ENCODE results near the gene LSM2.
"Not testable (repeated sequence)": the region's sequence is repeated elsewhere in the genome, so short reads cannot be mapped to it uniquely, and the experiment has no call there.

LSM2 gene

DNA sequence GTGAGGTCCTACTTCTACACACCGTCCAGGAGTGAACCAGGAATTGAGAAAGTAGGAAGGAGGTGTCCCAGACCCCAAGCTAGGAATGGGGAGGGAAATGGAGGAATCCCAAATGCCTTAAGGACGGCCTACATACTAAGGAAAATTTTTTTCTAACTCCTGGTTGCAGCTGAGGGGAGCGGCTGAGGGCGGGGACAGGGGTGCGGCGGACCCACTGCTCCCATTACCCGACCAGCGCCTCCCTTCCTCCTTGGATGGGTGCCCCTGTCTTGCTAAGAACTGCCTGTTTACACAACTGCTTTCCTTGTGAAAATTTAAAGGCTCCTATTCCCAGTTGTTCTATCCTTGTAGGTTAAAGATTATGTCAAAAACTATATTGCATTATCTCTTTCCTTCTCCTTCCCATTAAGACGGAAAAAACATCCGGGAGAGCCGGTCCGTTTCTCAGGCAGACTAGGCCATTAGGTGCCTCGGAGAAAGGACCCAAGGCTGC lies 20.1 kb upstream of the LSM2 start:
- DNase-seq = no peak

DNA sequence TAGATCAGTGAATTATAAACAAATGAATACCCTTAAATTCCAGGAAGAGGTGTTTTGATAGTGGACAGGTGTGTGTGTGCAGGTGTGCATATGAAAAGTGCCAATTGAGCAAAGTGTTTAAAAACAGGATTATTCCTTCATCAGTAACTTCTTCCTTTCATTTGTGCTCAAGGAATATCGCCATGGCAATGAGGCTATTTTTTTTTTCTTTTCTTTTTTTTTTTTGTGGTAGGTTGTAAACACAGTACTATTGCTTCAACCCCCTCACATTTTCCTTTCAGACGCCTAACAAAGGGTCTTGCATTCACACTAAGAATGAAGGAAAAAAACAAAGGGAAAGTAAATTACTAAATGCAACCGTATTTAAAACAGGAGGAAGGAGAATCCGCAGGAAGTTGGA lies 18.8 kb upstream of the LSM2 start:
- DNase-seq = no peak

DNA sequence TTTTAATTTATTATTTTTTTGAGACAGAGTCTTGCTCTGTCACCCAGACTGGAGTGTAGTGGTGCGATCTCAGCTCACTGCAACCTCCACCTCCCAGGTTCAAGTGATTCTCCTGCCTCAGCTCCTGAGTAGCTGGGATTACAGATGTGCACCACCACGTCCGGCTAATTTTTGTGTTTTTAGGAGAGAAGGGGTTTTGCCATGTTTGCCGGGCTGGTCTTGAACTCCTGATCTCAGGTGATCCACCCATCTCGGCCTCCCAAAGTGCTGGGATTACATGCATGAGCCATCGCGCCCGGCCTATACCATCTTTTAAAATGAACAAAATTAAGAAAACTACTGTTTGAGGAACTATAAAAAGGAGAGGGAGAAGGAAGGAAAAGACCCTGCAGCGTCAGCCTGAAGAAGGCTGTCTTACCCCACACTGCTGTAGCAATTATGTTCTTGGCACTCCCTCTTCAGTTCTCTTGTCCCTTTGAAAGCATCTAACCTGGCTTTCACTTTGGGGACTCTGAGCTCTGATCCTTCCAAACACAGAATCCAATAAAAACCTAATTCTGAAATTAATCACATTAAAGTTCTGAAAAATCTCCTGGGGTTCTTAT lies 16.9 kb upstream of the LSM2 start:
- not testable (repeated sequence) for DNase-seq

DNA sequence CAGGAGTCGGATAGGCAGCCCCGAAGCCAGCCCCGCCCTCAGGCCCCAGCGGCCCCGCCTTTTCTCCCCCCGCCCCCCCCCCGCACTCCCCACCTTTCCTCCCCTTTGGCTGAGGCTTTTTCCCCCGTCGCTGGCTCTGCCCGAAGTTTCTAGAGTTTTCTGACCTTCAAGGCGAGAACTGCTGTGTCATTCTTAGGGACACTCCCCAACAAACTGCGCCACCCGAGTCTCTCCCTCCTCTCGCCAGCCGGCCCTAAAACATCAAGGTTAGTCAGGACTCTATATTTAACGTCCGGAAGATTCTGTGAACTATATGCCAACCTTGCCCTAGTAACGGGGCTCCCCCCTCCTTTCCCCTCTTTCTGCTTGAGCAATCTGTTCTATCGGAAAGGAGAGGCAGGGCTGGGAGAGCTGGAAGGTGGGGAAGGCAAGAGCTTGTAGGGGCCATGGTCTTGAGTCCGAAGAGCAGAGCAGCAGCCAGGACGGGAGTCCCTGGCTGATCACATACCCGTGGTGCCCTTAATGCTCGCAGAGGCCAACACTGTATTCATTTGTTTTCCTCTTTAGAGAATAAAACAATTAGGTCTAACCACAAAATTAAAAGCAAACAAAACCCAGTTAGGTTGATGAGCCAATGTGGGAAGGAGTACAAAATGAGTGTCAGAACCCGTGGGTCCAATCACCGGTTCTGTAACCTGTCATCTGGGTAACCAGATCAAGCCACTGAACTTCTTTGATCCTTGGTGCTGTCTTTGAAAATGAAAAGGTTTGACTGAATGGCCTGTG lies 15.5 kb upstream of the LSM2 start:
- no peak for DNase-seq

DNA sequence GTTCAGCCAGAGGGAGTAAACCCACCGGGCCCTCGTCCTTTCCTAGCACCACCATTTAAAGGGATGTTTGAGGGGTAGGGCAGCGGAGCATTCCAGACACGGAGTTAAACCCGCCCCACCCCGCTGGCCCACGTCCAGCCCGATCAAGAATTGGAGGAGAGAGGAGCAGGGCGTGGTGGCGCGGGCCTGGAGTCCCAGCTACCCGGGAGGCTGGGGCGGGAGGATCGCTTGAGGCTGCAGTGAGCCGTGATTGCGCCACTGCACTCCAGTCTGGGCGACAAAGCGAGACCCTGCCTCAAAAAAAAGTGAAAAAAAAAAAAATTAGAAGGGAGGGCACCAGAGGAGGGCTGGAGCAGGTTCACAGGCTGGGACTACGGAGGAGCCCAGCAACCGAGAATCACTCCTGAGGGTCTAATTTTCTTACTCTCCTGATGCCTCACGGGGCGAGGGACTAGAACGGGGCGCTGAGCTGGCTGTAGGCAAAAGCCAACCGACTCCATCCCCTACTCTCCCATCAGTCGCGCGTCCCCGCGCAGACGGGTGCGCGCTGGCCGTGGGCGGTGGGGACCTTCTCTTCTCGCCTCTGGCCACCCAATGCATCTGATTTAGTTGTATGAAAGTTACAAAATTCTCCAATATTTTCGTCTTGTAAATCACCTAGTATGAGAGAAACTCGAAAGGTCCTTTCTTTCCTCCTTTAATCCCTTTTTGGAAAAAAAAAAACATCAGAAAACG lies 14.7 kb upstream of the LSM2 start:
- peak; percentile 31 for DNase-seq

DNA sequence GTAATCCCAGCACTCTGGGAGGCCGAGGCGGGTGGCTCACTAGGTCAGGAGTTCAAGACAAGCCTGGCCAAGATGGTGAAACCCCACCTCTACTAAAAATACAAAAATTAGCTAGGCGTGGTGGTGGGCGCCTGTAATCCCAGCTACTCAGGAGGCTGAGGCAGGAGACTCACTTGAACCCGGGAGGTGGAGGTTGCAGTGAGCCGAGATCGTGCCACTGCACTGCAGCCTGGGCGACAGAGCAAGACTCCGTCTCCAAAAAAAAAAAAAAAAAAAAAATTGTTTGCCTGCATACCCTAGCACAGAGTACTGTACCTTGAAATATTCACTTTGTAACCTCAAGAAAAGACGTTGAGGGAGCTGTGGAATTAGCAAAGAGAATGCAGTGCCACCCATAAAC lies 13.6 kb upstream of the LSM2 start:
- not testable (repeated sequence) for DNase-seq

DNA sequence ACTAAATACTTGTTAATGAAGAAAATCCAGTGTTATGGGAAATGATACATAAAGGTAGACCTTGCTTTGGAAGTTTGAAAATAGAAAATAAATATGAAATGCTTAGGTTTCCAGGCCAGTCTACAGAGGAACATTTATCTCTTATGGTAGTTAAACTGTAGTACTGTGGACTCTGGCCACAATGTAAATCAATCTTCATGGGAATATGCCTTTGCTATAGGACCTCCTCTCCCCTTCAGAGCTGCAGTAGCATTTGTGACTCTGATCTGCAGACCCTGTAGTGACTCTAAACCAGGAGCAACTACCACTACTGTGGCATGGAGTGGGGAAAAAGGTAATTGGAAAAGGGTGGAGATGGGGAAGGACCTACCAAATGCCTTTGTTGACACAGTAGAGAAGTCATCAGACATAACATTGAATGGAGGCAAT lies 13.1 kb upstream of the LSM2 start:
- no peak for DNase-seq

DNA sequence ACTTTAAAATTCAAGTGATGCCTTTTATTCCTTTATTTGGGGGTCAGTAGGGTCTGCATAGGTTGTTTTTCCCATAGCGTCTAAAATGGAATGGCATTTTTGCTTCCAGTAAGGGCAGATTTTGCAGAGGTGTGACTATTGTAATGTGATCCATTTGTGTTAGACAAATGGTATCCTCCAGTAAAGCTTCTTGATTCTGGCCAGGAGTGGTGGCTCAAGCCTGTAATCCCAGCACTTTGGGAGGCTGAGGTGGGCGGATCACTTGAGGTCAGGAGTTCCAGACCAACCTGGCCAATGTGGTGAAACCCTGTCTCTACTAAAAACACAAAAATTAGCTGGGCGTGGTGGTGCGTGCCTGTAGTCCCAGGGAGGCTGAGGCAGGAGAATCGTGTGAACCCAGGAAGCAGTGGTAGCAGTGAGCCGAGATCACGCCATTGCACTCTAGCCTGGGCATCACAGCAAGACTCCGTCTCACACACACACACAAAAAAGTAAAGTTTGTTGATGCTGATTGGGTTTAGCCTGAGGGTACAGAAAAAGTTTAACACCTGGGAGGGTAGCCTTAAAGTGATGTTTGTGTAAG lies 11.3 kb upstream of the LSM2 start:
- not testable (repeated sequence) for DNase-seq

DNA sequence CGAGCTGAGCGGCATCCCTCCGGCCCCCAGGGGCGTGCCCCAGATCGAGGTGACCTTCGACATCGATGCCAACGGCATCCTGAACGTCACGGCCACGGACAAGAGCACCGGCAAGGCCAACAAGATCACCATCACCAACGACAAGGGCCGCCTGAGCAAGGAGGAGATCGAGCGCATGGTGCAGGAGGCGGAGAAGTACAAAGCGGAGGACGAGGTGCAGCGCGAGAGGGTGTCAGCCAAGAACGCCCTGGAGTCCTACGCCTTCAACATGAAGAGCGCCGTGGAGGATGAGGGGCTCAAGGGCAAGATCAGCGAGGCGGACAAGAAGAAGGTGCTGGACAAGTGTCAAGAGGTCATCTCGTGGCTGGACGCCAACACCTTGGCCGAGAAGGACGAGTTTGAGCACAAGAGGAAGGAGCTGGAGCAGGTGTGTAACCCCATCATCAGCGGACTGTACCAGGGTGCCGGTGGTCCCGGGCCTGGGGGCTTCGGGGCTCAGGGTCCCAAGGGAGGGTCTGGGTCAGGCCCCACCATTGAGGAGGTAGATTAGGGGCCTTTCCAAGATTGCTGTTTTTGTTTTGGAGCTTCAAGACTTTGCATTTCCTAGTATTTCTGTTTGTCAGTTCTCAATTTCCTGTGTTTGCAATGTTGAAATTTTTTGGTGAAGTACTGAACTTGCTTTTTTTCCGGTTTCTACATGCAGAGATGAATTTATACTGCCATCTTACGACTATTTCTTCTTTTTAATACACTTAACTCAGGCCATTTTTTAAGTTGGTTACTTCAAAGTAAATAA lies 10.6 kb upstream of the LSM2 start:
- DNase-seq = not testable (repeated sequence)

DNA sequence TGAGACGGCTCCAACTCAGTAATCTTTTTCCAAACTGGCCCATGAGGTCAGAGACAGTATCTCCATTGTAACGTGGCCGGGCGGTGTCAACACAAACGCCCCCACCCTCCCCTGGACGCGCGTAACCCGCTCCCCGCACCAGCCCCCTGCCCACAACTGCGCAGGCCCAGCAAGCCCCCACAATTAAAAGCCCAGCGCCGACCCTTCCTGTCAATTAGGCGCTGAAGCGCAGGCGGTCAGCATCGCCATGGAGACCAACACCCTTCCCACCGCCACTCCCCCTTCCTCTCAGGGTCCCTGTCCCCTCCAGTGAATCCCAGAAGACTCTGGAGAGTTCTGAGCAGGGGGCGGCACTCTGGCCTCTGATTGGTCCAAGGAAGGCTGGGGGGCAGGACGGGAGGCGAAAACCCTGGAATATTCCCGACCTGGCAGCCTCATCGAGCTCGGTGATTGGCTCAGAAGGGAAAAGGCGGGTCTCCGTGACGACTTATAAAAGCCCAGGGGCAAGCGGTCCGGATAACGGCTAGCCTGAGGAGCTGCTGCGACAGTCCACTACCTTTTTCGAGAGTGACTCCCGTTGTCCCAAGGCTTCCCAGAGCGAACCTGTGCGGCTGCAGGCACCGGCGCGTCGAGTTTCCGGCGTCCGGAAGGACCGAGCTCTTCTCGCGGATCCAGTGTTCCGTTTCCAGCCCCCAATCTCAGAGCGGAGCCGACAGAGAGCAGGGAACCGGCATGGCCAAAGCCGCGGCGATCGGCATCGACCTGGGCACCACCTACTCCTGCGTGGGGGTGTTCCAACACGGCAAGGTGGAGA lies 8.5 kb upstream of the LSM2 start, which contains the start of the genes HSPA1A and HSPA1L:
HSPA1A (plus strand) TSS at position 519 of the 814 bp plus-strand sequence; CDS start at position 733, 214 bp downstream.
HSPA1L (minus strand) TSS at position 259 of the 814 bp plus-strand sequence. CDS start 3,311 bp downstream, outside the sequence.
- DNase-seq = peak; percentile 68

DNA sequence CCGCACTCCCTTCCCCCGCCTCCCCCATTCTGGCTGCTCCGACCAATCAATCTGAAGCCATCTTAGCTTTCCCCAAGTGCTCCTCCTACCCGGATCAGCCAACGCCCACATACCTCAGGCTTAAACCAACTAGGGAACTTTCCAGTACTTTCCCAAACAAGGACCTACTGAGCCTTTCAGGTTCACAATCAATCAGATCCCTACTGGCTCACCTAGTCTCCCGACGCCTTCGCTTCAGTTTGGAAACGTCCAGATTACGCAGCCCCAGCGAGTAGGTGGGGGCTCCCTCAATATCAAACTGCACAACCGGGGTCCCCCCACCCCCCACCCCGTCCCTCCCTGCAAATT lies 7.9 kb upstream of the LSM2 start:
- DNase-seq = peak; percentile 78

DNA sequence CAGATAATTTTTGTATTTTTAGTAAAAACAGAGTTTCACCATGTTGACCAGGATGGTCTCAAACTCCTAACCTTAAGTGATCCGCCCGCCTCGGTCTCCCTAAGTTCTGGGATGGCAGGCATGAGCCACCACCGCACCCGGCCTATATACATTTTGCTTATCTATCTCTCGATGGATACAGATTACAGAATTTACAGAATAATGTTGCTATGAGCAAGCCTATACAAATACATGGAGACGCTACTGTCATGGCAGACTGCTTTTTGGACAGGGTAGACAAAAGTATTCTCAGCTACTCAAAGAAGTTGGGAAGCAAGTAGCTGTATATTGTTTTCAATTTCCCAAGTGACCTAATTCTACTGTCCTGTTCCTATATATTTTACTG lies 6.7 kb upstream of the LSM2 start:
- DNase-seq = no peak

DNA sequence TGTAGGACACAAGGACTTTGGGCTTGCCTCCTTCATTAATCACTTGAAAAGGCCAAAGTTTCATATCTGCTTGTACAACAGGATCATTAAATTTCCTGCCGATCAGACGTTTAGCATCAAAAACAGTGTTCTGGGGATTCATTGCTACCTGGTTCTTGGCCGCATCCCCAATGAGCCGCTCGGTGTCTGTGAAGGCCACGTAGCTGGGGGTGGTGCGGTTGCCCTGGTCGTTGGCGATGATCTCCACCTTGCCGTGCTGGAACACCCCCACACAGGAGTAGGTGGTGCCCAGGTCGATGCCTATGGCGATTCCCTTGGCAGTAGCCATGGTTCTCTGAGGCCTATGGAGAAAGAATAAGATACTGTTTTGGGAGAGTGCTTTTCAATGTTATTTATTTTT lies 4.9 kb upstream of the LSM2 start:
- no peak for DNase-seq

DNA sequence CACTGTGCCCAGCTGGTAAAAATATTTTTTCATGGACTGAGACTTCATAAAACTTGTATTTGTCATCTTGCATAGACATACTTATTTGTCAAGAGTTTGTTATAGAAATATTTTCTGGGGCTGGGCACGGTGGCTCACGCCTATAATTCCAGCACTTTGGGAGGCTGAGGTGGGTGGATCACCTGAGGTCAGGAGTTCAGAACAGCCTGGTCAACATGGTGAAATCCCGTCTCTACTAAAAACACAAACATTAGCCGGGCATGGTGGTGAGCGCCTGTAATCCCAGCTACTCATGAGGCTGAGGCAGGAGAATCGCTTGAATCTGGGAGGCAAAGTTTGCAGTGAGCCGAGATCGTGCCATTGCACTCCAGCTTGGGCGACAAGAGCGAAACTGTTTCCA lies 1.8 kb upstream of the LSM2 start:
- DNase-seq = not testable (repeated sequence)

DNA sequence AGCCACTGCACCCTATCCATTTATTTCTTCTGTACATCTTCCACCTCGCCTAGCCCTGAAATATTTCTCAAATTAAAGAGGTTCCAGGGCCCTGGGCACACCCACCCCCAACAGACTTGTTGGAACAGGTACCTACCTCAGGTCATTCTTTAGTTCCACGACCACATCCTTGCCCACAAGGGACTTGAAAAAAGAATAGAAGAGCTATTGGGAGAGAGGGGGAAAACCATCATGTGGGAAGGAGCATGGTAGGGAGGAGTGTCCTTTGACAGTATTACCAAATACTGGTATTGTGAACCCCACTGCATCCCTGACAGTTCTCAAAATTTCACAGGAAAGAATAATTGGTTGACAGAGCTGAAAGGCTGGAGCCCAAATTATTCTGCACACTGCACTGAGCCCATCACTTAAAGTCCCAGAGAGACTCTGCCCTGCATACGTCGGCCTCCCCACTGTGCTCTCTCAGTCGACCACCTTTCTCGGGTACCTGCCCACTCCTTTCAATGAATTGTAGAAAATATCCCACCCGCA lies 762 bp downstream of the LSM2 start:
- DNase-seq = no peak

DNA sequence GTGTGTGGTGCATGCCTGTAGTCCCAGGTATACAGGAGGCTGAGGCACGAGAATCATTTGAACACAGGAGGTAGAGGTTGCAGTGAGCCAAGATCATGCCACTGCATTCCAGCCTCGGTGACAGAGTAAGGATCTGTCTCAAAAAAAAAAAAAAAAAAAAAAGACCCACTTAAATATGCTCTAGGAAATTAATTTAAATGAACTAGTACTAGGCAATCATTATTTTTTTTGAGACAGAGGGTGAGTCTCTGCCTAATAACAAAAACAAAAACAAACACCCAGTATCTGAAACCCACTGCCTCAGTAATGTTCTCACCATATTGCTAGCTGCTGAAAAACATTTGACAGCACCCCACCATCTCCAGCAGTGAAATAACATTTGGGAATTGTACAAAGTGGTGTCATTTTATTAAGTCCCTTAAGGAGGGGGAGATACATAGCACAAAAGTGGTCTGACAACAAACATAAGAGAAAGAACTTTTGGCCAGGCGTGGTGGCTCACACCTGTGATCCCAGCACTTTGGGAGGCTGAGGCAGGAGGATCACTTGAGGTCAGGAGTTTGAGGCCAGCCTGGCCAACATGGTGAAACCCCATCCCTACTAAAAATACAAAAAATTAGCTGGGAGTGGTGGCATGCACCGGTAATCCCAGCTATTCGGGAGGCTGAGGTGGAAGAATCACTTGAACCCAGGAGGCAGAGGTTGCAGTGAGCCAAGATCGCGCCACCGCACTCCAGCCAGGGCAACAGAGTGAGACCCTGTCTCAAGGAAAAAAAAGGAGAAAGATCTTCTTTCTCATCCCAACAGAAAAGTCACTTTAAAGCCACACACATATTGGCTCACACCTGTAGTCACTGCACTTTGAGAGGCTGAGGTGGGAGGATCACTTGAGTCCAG lies 5.5 kb downstream of the LSM2 start:
- not testable (repeated sequence) for DNase-seq

DNA sequence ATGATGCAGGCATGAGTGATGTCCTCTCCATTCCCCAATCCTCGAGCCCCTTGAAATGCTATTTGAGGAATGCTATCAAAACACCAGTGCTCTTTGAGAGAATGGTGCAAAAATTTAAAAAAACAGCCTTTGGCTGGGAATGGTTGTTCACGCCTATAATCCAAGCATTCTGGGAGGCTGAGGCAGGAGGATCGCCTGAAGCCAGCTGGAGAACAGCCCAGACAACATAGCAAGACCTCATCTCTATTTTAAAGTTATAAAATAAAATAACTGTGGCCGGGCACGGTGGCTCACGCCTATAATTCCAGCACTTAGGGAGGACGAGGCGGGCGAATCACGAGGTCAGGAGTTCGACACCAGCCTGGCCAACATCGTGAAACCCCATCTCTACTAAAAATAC lies 7.0 kb downstream of the LSM2 start:
- no peak for DNase-seq

DNA sequence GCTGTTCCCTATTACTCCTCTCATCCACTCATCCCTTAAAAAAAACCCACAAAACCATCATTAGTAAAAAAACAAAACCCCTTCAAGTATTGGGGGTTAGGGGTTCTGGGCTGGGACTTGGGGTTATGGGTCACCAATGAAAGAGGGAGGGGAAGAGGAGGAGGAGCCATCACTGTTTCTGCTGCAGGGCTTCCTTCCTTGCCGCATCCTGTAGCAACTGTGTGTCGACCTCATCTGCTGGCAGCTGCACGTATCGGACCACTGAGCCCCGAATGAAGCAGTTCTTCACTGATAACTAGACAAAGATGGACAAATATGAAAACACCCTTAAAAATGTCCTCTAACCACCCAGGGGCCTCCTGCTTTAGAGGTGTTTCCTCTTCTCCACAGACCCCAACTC lies 9.2 kb downstream of the LSM2 start:
- no peak for DNase-seq

DNA sequence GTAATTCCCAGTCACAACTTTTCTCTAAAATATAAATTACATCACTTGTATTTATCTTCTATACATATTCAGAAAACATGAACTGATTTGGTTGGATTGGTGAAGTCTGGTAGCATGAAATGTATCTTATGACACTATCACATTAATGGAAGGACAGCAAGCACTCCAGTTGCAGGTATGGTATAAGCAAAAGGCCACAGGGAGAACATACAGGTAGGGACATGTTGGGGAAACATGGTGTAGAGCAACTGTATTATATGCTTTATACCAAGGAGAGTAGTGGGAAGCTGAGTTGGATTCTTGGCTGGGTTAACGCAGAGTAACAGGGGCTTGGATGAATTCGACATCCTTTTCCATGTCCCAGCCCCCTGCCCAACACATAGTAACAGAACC lies 9.8 kb downstream of the LSM2 start:
- no peak for DNase-seq

DNA sequence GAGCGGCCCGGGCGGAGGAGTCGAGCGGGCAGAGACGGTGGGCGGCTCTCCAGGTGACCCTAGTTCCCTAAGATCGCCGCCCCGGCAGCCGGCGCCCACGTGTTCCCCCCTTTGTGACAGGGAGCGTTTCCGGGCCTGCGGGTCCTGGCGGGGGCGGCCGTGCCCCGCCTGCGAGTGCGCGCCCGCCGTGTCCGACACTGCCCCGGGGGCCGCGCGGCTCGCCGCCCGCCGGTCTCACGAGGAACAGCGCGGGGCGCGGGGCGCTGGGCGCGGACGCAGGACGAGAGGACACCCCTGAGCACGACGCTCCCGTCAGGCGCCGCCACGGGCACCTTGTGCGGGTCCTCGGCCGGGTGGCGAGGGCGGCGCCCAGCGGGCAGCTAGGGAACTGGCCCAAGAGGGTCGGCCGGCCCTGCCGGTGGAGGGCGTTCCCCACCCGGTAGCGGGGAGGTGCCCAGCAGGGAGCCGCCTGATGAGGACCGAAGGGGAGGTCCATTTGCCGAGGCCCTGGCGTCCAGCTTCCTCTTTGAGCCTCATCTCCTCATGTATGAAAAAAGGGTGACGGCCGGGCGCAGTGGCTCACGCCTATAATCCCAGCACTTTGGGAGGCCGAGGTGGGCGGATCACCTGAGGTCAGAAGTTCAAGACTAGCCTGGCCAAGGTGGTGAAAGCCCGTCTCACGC lies 11.0 kb downstream of the LSM2 start, which contains the start of gene VARS1:
VARS1 (minus strand) TSS at position 137 of the 683 bp plus-strand sequence. CDS start 535 bp downstream, outside the sequence.
- DNase-seq = peak; percentile 34

Data from NCI-H1694 treated with DMSO at 0.1 percent for 48 hours (cell line).